Brain microvascular endothelial cell (primary cell): ENCODE results near the gene IMPA2.

Source experiments
- DNase-seq: peaks from one replicate; pipeline ENCODE4 v3.0.0-alpha.2; 2020
- H3K27ac ChIP-seq: fragments of 250-450 bp; sonication (Bioruptor Pico); 2 replicates; pipeline ENCODE4 v1.5.1; 2020; ENCODE audit warnings: mild to moderate bottlenecking, moderate library complexity
- H3K27me3 ChIP-seq: fragments of 250-450 bp; sonication (Bioruptor Pico); replicated peaks from 2 replicates; pipeline ENCODE4 v1.5.1; 2020; ENCODE audit warnings: mild to moderate bottlenecking
- H3K36me3 ChIP-seq: fragments of 250-450 bp; sonication (Bioruptor Pico); replicated peaks from 2 replicates; pipeline ENCODE4 v1.5.1; 2020; ENCODE audit warnings: mild to moderate bottlenecking
- H3K4me3 ChIP-seq: 2 replicates; pipeline ENCODE4 v1.5.1; 2011; ENCODE audit warnings: low read depth, mild to moderate bottlenecking, control low read depth, low read length, moderate library complexity
- CTCF ChIP-seq: IDR thresholded peaks from 2 replicates; pipeline ENCODE4 v1.5.1; 2011; ENCODE audit warnings: low read depth, mild to moderate bottlenecking, moderate library complexity, low read length, control low read depth, inconsistent platforms; ENCODE audit errors: missing control alignments
- in situ Hi-C: cut with HindIII; loops from 2 replicates; pipeline ENCODE4 v1.10.0; 2017; ENCODE audit warnings: low sequenced_read_pairs, low pct_ligation_motif_present

The IMPA2 gene

DNA sequence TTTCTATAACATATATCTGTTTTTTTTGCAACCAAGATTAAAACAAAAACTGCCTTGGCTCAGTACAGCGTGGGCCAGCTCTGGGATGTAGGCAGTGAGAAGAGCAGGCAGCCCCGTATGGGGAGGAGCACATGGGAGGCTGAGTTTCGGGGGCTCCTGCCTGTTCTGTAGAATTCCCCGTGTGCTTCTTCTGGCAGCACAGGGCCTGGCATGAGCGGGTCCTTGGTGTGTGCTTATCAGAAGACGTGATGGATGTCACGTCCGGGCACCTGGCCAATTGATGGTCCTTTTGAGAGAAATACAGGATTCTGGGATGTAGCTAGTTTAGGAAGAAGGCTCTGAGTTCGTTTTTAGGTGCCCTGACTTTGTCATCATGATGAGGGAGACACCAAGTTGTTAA, 16.2 kb downstream of the IMPA2 start:
- Histone ChIP-seq H3K4me3 (no peak overlapping the region), H3K27ac (no peak overlapping the region), H3K27me3 (no peaks in the 10 kb centered on the region), H3K36me3 (no peaks in the 10 kb centered on the region)
- in situ Hi-C loops: no loop called here
- TF ChIP-seq CTCF: no peak
- DNase-seq: no peak

DNA sequence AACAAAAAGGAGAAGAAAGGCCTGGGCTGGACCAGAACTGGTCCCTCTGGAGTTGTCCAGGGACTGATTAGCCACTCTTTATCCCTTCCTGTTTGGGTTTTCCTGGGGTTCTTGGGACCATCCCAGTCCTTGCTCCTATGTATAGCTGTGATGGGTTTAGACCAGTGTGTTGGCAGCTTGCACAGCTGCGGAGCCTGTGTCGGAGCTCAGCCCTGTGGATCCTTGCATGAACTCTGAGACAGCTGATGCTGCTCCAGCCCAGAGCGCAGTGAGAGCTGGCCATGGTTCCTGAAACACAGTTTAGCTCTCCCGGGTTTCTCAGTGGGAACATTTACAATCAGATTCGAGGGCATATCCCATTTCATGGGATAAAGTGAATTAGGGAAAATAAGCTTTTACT, 16.9 kb downstream of the IMPA2 start:
- Histone ChIP-seq H3K27ac (no peak overlapping the region), H3K27me3 (no peaks in the 10 kb centered on the region), H3K36me3 (no peaks in the 10 kb centered on the region), H3K4me3 (no peak overlapping the region)
- TF ChIP-seq CTCF: no peak
- no peak for DNase-seq
- in situ Hi-C loops: no loop called here

DNA sequence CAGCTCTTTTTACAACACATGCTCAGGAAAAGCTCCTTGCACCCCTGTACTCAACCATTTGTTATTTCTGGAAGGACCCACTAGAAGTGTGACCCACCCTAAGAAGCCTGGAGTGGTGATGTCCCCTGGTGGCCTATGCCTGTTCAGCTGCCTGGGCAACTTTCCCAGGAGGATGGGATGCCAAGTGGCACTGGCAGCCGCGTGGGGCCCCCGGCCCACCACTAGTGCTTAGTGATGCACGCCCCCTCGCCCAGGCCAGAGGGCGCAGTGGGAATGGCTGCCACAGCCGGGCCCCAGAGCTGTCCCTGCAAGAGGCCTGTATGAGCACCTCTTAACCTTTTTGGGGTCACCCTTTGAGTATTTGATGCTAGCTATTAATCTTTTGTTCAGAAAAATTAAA, 18.1 kb downstream of the IMPA2 start:
- no peak for DNase-seq

GRCh38 chr18:12000072-12000659, 18.9 kb downstream of the IMPA2 start:
- Histone ChIP-seq H3K27me3 (no peaks in the 10 kb centered on the region), H3K4me3 (no peak overlapping the region), H3K36me3 (no peaks in the 10 kb centered on the region), H3K27ac (no peak overlapping the region)
- DNase-seq: no peak
- no peak for TF ChIP-seq CTCF
- in situ Hi-C loops: loop anchor here (25.0 kb wide), 1 partner anchor 263 kb away; no protein-coding TSS in a partner anchor

More for the DNA sequence above, 18.1 kb downstream of the IMPA2 start:
- TF ChIP-seq CTCF: no peak
- in situ Hi-C loops: no loop called here
- Histone ChIP-seq H3K27ac (no peak overlapping the region), H3K4me3 (no peak overlapping the region), H3K36me3 (no peaks in the 10 kb centered on the region), H3K27me3 (no peaks in the 10 kb centered on the region)

DNA sequence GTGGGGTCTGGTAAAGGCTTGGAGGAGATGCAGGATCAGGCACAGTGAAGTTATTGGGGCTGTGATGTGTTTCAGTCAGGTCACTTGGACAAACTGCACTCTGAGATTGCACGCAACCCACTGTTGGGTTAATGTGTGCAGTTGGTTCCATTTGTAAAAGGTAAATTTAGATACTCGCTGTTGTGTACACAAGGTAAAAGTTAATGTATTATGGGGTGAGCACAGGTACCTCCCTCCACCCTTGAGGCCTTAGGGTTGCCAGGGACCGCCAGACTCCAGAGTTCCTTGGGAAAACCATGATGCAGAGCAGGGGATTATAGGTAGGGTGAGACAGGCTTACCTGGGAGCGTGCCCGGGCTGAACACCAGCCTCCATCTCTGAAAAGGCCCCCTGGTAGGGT, 20.1 kb downstream of the IMPA2 start:
- Histone ChIP-seq H3K4me3 (no peak overlapping the region), H3K27me3 (no peaks in the 10 kb centered on the region), H3K36me3 (no peaks in the 10 kb centered on the region), H3K27ac (no peak overlapping the region)
- TF ChIP-seq CTCF: no peak
- in situ Hi-C loops: loop anchor here (25.0 kb wide), 1 partner anchor 264 kb away; no protein-coding TSS in a partner anchor
- no peak for DNase-seq

DNA sequence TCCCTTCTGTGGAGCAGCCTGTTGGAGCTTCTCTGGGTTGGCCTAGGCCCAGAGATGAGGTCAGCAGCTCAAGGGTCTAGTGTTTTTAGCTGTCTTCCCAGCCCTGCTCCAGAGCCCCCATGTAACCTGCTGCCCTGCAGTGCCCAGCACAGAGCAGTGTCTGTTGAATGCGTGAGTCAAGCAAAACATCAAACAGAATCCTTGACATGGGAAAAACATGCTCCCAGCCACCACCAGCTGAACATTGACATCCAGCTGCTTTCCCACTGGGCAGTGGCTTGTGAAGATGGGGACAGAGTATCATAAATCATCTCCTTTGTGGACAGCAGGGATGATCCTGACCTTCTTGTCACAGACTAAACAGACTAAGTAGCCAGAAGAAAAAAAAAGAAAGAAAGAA, 22.6 kb downstream of the IMPA2 start:
- Histone ChIP-seq H3K4me3 (no peak overlapping the region), H3K36me3 (no peaks in the 10 kb centered on the region), H3K27ac (no peak overlapping the region), H3K27me3 (no peaks in the 10 kb centered on the region)
- DNase-seq: no peak
- in situ Hi-C loops: loop anchor here (25.0 kb wide), 1 partner anchor 267 kb away; no protein-coding TSS in a partner anchor
- TF ChIP-seq CTCF: no peak
